K562 (cell line): Measurements from ENCODE around the gene SUMO3. TPM values are rescaled to one million over a fixed set of nuclear protein-coding genes. Genes with fewer than 3 reads are reported as not detected.

ENCODE experiments used
- ATAC-seq: fragments of 200-7000 bp; cut with Tn5 transposase; 3 replicates; pipeline ENCODE4 v1.9.1; 2020; ENCODE audit warnings: moderate library complexity
- BruUV-seq: library from RNA; stranded (reverse); fragments of 400-500 nt; replicated peaks from 2 replicates; lab custom pipeline; 2021; lab: Mats Ljungman, UMichigan
- CTCF ChIA-PET: fragments of 300-600 bp; formaldehyde crosslinking; extraction: SDS; loops from one replicate; lab custom pipeline; 2021; ENCODE audit warnings: low intra/inter-chr PET ratio; lab: Yijun Ruan, JAX
- POLR2A ChIA-PET: fragments of 300-600, 350-650 bp; sonication (Branson Sonifier 250); formaldehyde crosslinking; extraction: SDS; loops from one replicate; lab custom pipeline; 2021; ENCODE audit warnings: antibody characterized with exemption, inconsistent platforms; lab: Yijun Ruan, JAX
- DNase-seq, 4 experiments: peaks; one replicate each; pipeline versions ENCODE4 v3.0.0 to v3.0.0-alpha.2; 2011 to 2018; ENCODE audit warnings: low spot score in 3 of 4, mixed read lengths in 3 of 4; ENCODE audit errors: extremely low read depth in 1 of 4
- FAIRE-seq: peaks from 2 replicates; lab custom pipeline; 2011; peaks lifted over from hg19 to GRCh38; lab: Jason Lieb, UNC
- H2AFZ ChIP-seq: 2 replicates; pipeline ENCODE4 v1.6.0; 2011; ENCODE audit warnings: low read depth, low read length, control low read depth, inconsistent platforms
- H3K27ac ChIP-seq: fragments of 200-600 bp; 3 replicates; pipeline ENCODE4 v1.8.0; 2011; ENCODE audit warnings: low read depth, mild to moderate bottlenecking, control low read depth, inconsistent platforms, low read length, moderate library complexity, mixed read lengths; ENCODE audit errors: extremely low read depth
- H3K27me3 ChIP-seq, 2 experiments: fragments of 300-600 bp in 1 of 2; 2 replicates in 1 of 2; 3 replicates in 1 of 2; pipeline versions ENCODE4 v1.6.0 to v1.8.0; 2011; ENCODE audit warnings: inconsistent platforms in 2 of 2, low read length in 2 of 2, mild to moderate bottlenecking in 1 of 2, mixed read lengths in 1 of 2, moderate library complexity in 1 of 2; ENCODE audit not compliant: control insufficient read depth in 2 of 2, insufficient read depth in 2 of 2
- H3K36me3 ChIP-seq: fragments of 300-600 bp; 3 replicates; pipeline ENCODE4 v1.8.0; 2011; ENCODE audit warnings: mild to moderate bottlenecking, low read length, inconsistent platforms; ENCODE audit not compliant: control insufficient read depth, insufficient read depth
- H3K4me1 ChIP-seq, 2 experiments: fragments of 200-600 bp in 1 of 2; replicated peaks in 1 of 2; 2 replicates in 1 of 2; 3 replicates in 1 of 2; pipeline versions ENCODE4 v1.5.1 to v1.8.0; 2011; ENCODE audit warnings: inconsistent platforms in 2 of 2, low read length in 2 of 2, mild to moderate bottlenecking in 1 of 2, mixed read lengths in 1 of 2, moderate library complexity in 1 of 2; ENCODE audit not compliant: control insufficient read depth in 2 of 2, insufficient read depth in 2 of 2
- H3K4me2 ChIP-seq: 2 replicates; pipeline ENCODE4 v1.6.1; 2011; ENCODE audit warnings: low read length, control low read depth, inconsistent platforms, mixed read lengths; ENCODE audit not compliant: insufficient read depth
- H3K4me3 ChIP-seq: fragments of 200-600 bp; sonication (generic), shearing (Covaris generic); 2 replicates; pipeline ENCODE4 v1.5.1; 2016; ENCODE audit warnings: control low read depth, inconsistent platforms
- H3K79me2 ChIP-seq: fragments of 200-600 bp; 3 replicates; pipeline ENCODE4 v1.8.0; 2011; ENCODE audit warnings: low read length, inconsistent platforms; ENCODE audit not compliant: control insufficient read depth, insufficient read depth
- H3K9ac ChIP-seq, 2 experiments: 2 replicates each; pipeline versions ENCODE4 v1.6.0 to v1.6.1; 2011; ENCODE audit warnings: low read depth in 2 of 2, low read length in 2 of 2, control low read depth in 1 of 2, inconsistent platforms in 1 of 2, mild to moderate bottlenecking in 1 of 2, mixed read lengths in 1 of 2; ENCODE audit not compliant: insufficient read depth in 1 of 2
- H3K9me1 ChIP-seq: one replicate; pipeline ENCODE4 v1.6.0; 2011; ENCODE audit warnings: inconsistent platforms, mild to moderate bottlenecking, low read length, moderate library complexity; ENCODE audit not compliant: control insufficient read depth, insufficient read depth
- H3K9me3 ChIP-seq: replicated peaks from 2 replicates; pipeline ENCODE4 v1.5.1; 2011; ENCODE audit warnings: low read depth, low read length, inconsistent platforms; ENCODE audit not compliant: control insufficient read depth, insufficient read depth
- H4K20me1 ChIP-seq: replicated peaks from 2 replicates; pipeline ENCODE4 v1.6.1; 2011; ENCODE audit warnings: low read length, inconsistent platforms, mixed read lengths; ENCODE audit not compliant: control insufficient read depth, insufficient read depth
- ELF4 ChIP-seq: fragments of 450-650 bp; formaldehyde crosslinking; IDR thresholded peaks from 2 replicates; pipeline ENCODE4 v1.4.0; 2022; ENCODE audit warnings: missing genetic modification characterization
- PRDM10 ChIP-seq: fragments of 450-650 bp; IDR thresholded peaks from 2 replicates; pipeline ENCODE4 v1.6.1; 2018; ENCODE audit not compliant: partially characterized antibody
- ZNF384 ChIP-seq: IDR thresholded peaks from 2 replicates; pipeline ENCODE4 v1.6.1; 2012; ENCODE audit warnings: low read depth, low read length, improper control_type of control experiment
- WGBS: fragments of 100-300 bp; shearing (Covaris generic); methylation state at CpG from one replicate; pipeline ENCODE4 v1.1.6; 2016; ENCODE audit warnings: low coverage, mixed read lengths; ENCODE audit not compliant: insufficient coverage; ENCODE audit errors: missing lambda C conversion rate; 5-methylcytosine and 5-hydroxymethylcytosine counted together
- in situ Hi-C: fragments of 300-500 bp; cut with MboI; formaldehyde crosslinking; loops from 4 replicates; pipeline ENCODE4 v1.15.0; 2018; ENCODE audit warnings: inconsistent platforms, mixed read lengths
- intact Hi-C: fragments of 100-400 bp; cut with micrococcal nuclease; formaldehyde crosslinking; loops from 2 replicates; pipeline ENCODE4 v1.14.2; 2022
- polyA plus RNA-seq, 8 experiments: library from polyadenylated mRNA; depleted of rRNA in 4 of 8; stranded (reverse) in 5 of 8; unstranded in 3 of 8; fragments of >200 nt; fragmentation: Nextera tagmentation in 2 of 8; fragmentation: Illumina TruSeq in 1 of 8; extraction: Ambion mirVana in 2 of 8; extraction: Trizol in 1 of 8; gene quantifications; 2 replicates each; pipeline versions ENCODE4 v1.2.1 to v1.2.3, GENCODE V29; 2011 to 2014; ENCODE audit warnings: inconsistent platforms in 1 of 8, missing spikeins in 1 of 8
- total RNA-seq, 7 experiments: library from RNA; depleted of rRNA in 6 of 7; stranded (reverse); fragments of >200 nt in 6 of 7; fragmentation: Illumina TruSeq in 2 of 7; extraction: Trizol in 2 of 7; gene quantifications; 2 replicates each; pipeline versions ENCODE4 v1.2.1 to v1.2.3, GENCODE V29; 2011 to 2021; ENCODE audit warnings: low replicate concordance in 1 of 7

The SUMO3 gene
- total and polyA plus RNA-seq, 9 of the 15 experiments (the other 6 are each of a cell fraction or from before 2014, with no cell fraction given): 13.9 to 143 (median 113) TPM

- in situ Hi-C loops: no loop called here
- FAIRE-seq (no peak), ATAC-seq (no peak), DNase-seq (no peak)
- intact Hi-C loops: no loop called here
- Histone ChIP-seq H3K27me3 (peaks cover 14 to 32% of the 10 kb centered on the region in 2 experiments; a peak in 4 of 5 replicates), H4K20me1 (no peaks in the 10 kb centered on the region), H3K9me1 (no peaks in the 10 kb centered on the region), H3K4me3 (no peak overlapping the region), H3K4me2 (no peak overlapping the region), H3K9ac (no peak overlapping the region), H3K27ac (no peak overlapping the region), H3K9me3 (no peaks in the 10 kb centered on the region), H2AFZ (no peak overlapping the region), H3K4me1 (peaks cover 15 to 43% of the 10 kb centered on the region in 2 experiments), H3K79me2 (no peaks in the 10 kb centered on the region), H3K36me3 (peaks cover 6% of the 10 kb centered on the region; the same call in 2 of the 3 replicates)
- CTCF ChIA-PET: no interaction called here
- POLR2A ChIA-PET: interaction anchor here (0.5 to 1.2 kb wide), 3 partner anchors 13 to 345 kb away, joined by 3 to 4 read pairs (median 3); no protein-coding TSS in a partner anchor
- BruUV-seq: no TSS peak
- WGBS: 69% methylated on average over 16 of the region's 16 CpGs
- TF ChIP-seq ZNF384: no peak
- TF ChIP-seq PRDM10: peak; percentile 55
- TF ChIP-seq ELF4 (CRISPR knock-in tag): no peak
Measured at GRCh38 chr21:44844256-44844655, 26.4 kb upstream of the SUMO3 start.
